GM18505 (cell line): ENCODE data around the gene ATP1A2.

Source experiments
- ATAC-seq: cut with Tn5 transposase; IDR thresholded peaks from one replicate; pipeline ENCODE4 v1.9.1; 2021; ENCODE audit not compliant: unreplicated experiment
- POLR2A ChIP-seq: IDR thresholded peaks from 4 replicates; pipeline ENCODE4 v1.6.1; 2011; ENCODE audit warnings: borderline replicate concordance; ENCODE audit not compliant: insufficient read depth, insufficient read length; ENCODE audit errors: extremely low read depth

ATP1A2 gene

GRCh38 chr1:160129966-160130365, 14.4 kb downstream of the ATP1A2 start:
- no peak for ATAC-seq
- no peak for TF ChIP-seq POLR2A

- no peak for TF ChIP-seq POLR2A
- ATAC-seq: no peak
Measured at GRCh38 chr1:160130486-160130885, 14.9 kb downstream of the ATP1A2 start.

- no peak for ATAC-seq
- no peak for TF ChIP-seq POLR2A
Measured at GRCh38 chr1:160130939-160131338, 15.4 kb downstream of the ATP1A2 start.

- ATAC-seq: no peak
Measured at GRCh38 chr1:160131803-160132565, 16.4 kb downstream of the ATP1A2 start.

GRCh38 chr1:160133990-160134770, 18.6 kb downstream of the ATP1A2 start:
- no peak for ATAC-seq
- no peak for TF ChIP-seq POLR2A

More at GRCh38 chr1:160131803-160132565, 16.4 kb downstream of the ATP1A2 start:
- TF ChIP-seq POLR2A: no peak

DNA sequence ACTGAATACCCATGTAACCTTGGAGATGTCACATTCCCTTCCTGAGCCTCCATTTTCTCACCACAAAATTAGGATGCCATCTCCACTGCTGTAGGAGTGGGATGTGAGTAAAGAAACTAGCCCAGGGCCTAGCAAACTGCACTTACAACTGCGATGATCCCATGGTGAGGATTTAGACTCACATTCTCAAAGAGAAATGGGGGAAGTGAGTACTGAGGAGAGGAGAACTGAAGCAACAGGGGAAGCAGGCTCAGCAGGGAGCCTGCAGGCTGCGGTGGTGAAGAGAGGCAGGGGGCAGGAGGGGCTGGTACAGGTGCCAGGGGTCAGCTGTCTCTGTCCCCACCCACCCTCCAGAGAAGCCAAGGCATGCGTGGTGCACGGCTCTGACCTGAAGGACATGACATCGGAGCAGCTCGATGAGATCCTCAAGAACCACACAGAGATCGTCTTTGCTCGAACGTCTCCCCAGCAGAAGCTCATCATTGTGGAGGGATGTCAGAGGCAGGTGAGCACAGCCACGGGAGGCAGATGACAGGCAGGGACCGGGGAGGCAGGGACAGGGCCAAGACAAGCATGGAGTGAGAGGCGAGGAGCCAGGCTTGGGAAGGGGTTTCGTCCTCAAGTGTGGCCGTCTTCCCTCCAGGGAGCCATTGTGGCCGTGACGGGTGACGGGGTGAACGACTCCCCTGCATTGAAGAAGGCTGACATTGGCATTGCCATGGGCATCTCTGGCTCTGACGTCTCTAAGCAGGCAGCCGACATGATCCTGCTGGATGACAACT, 19.4 kb downstream of the ATP1A2 start:
- ATAC-seq: no peak
- TF ChIP-seq POLR2A: no peak

- ATAC-seq: no peak
- TF ChIP-seq POLR2A: no peak
Measured at GRCh38 chr1:160136121-160136925, 20.8 kb downstream of the ATP1A2 start.

GRCh38 chr1:160136926-160137200, 21.3 kb downstream of the ATP1A2 start:
- ATAC-seq: no peak
- TF ChIP-seq POLR2A: no peak

DNA sequence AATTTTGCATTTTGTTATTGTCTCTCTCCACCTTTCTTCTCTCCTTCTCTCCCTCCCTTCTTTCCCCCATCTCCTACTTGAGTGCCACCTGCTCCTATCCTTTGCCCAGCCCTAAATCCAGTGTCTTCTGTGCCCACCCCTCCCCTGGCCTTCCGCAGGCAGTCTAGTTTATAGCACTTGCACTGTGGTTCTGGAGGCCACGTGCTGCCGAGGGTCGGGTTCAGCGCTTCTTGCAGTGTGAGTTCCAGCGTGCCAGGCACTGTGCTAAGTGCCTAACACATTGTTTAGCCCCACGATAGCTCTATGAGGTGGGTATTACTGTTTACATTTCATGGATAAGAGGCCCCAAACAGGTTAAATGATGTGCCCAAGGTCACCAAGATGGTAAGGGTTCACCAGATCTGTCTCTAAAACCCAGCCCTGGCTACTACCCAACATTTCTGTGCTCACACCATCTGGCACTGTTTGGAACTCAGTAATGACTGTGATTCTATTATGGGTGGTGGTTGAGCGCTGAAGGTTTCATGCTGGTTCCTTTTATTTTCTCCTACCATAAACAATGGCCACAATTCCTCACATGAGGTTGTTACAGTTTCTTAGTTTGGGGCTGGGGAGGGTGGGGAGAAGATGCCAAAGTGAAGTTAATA, 21.8 kb downstream of the ATP1A2 start:
- ATAC-seq: no peak
- no peak for TF ChIP-seq POLR2A

GRCh38 chr1:160139840-160140239, 24.3 kb downstream of the ATP1A2 start:
- no peak for TF ChIP-seq POLR2A
- ATAC-seq: no peak

DNA sequence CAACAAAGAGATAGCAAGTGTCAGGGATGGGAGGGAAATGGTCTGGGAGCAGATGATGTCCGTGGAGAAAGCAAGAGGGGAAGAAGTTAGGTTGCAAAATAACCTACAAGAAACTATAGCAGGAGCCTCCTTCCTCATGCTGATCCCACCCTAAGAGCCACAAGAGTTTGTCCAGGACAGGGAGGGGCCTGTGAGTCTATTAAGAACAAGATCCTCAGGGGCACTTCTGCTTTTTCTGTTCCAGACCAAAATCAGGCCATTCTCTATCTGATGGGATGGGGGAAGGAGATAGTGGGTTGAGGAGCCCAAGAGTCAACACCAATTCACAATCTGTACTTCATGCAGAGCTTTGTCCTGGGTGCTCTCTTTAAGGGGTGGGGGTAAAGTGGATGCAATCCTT, 28.1 kb downstream of the ATP1A2 start:
- no peak for TF ChIP-seq POLR2A
- ATAC-seq: no peak

DNA sequence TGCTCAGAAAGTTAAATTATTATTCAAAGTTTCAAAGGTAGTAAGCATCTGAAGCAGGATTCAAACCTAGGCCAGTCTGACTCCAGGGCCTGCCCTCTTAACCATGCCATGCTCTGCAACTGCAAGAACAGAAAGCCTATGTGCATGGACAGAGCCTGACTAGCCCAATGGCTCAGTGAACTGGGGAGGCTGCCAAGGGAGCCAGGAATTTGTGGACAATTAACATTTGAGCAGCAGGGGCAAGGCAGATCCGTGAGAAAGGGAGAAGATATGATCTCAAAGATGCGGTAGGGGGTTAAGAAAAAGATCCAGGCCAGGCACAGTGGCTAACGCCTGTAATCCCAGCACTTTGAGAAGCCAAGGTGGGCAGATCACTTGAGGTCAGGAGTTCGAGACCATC, 29.4 kb downstream of the ATP1A2 start:
- no peak for ATAC-seq
- no peak for TF ChIP-seq POLR2A
